ENCODE results near the gene TNFAIP2.

TNFAIP2 gene

GRCh38 chr14:103093856-103094405 lies 29.3 kb upstream of the TNFAIP2 start:
- ChIA-PET POLR2A (no interaction called here), CTCF (interaction anchor here (1.4 to 4.8 kb wide), 3 partner anchors 12 to 198 kb away, joined by 3 to 70 read pairs (median 5); no protein-coding TSS in a partner anchor)
- TF ChIP-seq CTCF (IDR thresholded peaks at IDR 0.05; ENCODE audit: control extremely low read depth, extremely low read depth, low read depth, missing control alignments), result no peak
- no peak for DNase-seq (ENCODE audit: extremely low spot score)

DNA sequence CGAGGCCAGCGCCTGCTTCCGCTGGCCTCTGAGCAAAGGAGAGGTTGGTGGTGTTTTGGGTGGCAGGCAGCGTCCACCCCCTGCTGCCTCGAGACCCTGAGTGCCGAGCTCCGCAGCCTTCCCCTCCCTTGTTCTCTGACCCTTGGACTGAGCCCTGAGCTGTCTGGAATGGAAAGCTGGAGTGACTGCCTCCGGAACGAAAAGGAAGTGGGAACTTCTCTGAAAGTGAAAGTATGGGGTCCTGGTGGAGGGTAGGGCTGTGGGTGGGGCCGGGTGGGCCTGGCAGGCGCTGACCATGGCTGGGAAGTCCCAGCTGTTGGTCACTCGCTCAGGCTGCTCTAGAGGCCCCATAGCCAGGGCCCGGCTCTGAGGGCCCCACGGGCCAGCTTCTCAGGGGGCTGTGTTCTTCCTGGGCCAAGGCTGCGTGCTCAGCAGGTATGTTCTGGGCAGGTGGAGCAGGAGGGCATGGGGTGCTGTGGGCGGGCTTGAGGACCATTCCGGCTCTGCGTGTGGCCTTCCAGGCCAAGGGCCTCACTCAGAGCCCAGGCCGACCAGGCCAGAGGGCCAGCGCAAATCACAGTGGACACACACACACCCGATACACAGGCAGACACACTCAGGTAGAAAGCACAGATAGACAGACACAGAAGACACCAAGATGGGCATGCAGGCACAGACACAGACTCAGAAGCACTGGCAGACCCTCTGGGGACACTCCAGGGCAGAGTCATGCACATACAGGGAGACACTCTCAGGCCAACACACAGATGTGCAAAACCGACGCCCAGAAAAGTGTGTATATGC lies 28.7 kb upstream of the TNFAIP2 start, which contains the start of gene EXOC3L4:
EXOC3L4 (plus strand) TSS at position 320 of the 804 bp plus-strand sequence. CDS start 5,495 bp downstream, outside the sequence.
- DNase-seq (ENCODE audit: extremely low spot score), result no peak
- CTCF ChIA-PET, result interaction anchor here (1.4 to 4.8 kb wide), 4 partner anchors 11 to 198 kb away, joined by 3 to 70 read pairs (median 8); no protein-coding TSS in a partner anchor
- POLR2A ChIA-PET, result no interaction called here
- TF ChIP-seq CTCF (IDR thresholded peaks at IDR 0.05; ENCODE audit: control extremely low read depth, extremely low read depth, low read depth, missing control alignments), result no peak

DNA sequence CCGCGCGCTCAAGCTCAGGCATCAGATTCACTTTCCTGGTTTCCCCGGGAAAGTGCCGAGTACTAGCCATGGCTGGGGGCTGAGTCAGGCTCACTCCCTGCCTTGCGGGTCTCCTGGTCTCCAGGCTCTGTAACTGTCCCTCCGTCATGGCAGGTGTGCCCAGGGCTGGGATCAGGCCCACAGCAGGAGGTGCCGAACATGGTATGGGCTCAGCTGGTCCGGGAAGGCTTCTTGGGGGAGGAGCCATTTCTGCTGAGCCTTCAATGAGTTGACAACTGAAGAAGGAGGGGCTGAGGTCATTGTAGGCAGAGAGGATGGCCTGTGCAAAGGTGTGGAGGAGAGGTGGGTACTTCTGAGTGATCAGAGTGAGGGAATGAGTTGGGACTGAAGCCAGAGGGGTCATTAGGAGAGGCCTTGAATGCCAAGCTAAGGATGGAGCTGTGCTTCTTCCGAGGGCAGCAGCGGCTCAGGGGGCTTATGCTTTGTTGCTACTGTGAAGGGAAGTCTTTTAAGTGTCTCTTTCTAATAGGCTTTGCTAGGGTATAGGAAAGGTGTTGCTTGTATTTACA lies 28.0 kb upstream of the TNFAIP2 start:
- POLR2A ChIA-PET, result no interaction called here
- no peak for DNase-seq (ENCODE audit: extremely low spot score)
- CTCF ChIA-PET, result interaction anchor here (0.5 to 4.8 kb wide), 9 partner anchors 9 to 571 kb away, joined by 3 to 70 read pairs (median 3); no protein-coding TSS in a partner anchor
- TF ChIP-seq CTCF (IDR thresholded peaks at IDR 0.05; ENCODE audit: control extremely low read depth, extremely low read depth, low read depth, missing control alignments), result no peak

- DNase-seq (ENCODE audit: extremely low spot score), result no peak
- ChIA-PET POLR2A (interaction anchor here (0.6 kb wide), 1 partner anchor 44 kb away, joined by 3 read pairs; no protein-coding TSS in a partner anchor), CTCF (interaction anchor here (1.0 to 4.8 kb wide), 8 partner anchors 9 to 572 kb away, joined by 3 to 70 read pairs (median 6); no protein-coding TSS in a partner anchor)
- TF ChIP-seq CTCF (IDR thresholded peaks at IDR 0.05; ENCODE audit: control extremely low read depth, extremely low read depth, low read depth, missing control alignments), result no peak
Observed at GRCh38 chr14:103096387-103096786, 26.9 kb upstream of the TNFAIP2 start.

GRCh38 chr14:103097244-103097993 lies 25.8 kb upstream of the TNFAIP2 start:
- no peak for DNase-seq (ENCODE audit: extremely low spot score)
- ChIA-PET CTCF (interaction anchor here (0.6 to 4.8 kb wide), 5 partner anchors 8 to 294 kb away, joined by 3 to 70 read pairs (median 10); no protein-coding TSS in a partner anchor), POLR2A (interaction anchor here (0.6 kb wide), 1 partner anchor 767 kb away, joined by 4 read pairs; no protein-coding TSS in a partner anchor)
- TF ChIP-seq CTCF (IDR thresholded peaks at IDR 0.05; ENCODE audit: control extremely low read depth, extremely low read depth, low read depth, missing control alignments), result no peak
